HL-60/S4 treated with phorbol 12-myristate 13-acetate at 8.2 ng/mL for 4 days and 3 days (cell line): ENCODE measurements around the gene PPARGC1A.

ENCODE experiments used
- in situ Hi-C: fragments of 300-500 bp; cut with MboI; formaldehyde crosslinking; loops from 2 replicates; pipeline ENCODE4 v1.15.0; 2022; ENCODE audit warnings: low sequenced_read_pairs

The PPARGC1A gene

DNA sequence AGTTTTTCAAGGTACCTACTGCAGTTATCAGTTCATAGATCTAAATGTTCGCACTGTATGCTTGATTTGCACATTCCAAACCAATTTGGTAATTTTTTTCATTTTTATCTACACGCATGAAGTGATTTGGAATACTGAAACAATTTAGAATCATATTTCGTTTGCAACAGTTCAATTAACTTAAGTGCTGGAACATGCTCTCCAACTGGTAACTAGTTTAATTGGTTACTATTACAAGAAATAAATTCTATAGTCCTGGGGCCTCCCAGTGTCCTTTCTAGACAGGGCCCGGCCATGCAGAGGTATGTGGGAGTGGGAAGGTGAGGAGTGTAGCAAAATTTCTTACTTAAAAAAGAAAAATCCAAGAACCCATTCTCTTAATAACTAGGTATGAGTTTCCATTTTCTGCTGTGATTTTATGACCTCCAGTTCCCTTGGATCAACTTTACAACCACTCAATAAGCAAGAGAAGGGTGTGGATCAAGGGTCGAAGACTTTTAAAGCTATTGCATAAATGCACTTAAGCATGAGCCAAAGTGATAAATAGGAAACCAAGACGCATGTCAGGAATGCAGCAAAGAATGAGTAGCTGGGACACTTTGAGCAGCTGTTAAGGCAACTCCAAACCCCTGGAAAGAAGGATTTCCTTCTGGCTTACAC lies 106.9 kb downstream of the PPARGC1A start:
- in situ Hi-C loops = no loop called here

DNA sequence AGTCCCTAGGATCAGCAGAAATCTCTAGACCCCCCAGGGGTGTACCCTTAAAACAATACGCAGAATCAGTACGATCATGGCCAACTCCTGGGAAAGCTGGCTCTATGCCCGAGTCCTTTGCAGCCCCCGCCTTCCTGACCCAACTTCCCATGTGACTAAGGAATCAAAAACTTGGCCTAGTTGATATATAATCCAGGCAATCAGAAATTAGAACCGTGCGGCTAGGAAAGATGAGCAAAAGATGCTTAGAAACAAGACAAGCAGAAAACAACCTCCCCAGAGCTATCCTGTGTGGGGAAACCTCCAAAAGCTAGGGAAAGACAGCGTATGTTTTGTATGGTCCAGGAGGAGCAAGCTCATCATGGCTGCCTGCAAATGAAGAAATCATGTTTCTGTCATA lies 110.0 kb downstream of the PPARGC1A start:
- in situ Hi-C loops = no loop called here

DNA sequence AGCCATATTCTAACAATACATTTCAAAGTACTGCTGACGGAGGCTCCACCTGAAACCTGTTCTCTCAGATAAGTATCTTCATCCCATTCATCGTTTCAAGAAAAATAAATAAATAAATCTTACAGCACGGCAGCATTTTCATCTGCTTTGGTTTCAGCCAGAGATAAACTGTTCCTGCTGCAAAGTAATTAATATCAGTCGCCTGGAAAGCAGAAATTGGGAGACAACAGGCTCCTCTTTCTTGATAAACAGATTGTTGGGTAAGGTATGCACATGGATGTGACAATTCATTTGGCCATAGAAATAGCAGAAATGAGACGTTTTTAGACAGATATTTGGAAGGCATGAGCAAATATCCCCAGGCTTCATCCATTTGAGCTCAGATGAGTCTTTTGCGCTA lies 110.4 kb downstream of the PPARGC1A start:
- in situ Hi-C loops = no loop called here

DNA sequence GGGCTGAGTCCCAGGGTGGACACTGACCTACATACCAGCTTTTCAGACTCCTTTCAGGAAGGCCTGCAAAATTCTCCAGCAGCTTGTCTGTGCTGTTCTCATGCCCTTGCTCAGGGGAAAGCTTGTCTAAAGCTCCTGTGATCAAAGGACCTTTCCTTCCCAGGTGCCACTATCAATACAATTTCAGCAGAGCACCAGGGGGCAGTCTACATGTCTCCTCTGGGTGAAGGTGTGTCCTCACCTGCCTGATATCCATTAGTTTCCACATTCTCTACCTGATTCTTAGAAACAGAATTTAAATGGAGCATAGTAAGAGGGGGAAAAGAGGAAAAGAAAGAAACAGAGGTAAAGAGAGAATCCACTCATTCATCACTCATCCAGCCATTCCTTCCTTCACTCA lies 114.2 kb downstream of the PPARGC1A start:
- in situ Hi-C loops = no loop called here

DNA sequence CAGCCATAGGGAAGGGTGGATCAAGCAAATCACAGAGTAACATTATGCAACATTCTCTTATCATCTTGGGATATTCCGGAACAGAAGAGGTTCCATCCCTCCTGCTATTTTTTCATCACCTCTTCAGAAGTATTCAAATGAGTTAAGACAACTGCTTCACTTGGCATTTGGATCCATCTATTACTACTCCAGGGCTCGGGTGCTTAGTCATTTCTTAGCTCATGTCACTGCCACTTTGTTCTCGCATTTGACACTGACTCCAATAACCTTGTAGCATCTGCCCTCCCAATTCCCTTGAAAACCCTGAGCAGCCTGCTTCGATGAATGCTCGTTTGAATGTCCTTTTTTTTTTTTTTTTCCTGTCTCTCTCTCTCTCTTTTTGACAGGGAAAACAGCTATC lies 114.9 kb downstream of the PPARGC1A start:
- in situ Hi-C loops = no loop called here

DNA sequence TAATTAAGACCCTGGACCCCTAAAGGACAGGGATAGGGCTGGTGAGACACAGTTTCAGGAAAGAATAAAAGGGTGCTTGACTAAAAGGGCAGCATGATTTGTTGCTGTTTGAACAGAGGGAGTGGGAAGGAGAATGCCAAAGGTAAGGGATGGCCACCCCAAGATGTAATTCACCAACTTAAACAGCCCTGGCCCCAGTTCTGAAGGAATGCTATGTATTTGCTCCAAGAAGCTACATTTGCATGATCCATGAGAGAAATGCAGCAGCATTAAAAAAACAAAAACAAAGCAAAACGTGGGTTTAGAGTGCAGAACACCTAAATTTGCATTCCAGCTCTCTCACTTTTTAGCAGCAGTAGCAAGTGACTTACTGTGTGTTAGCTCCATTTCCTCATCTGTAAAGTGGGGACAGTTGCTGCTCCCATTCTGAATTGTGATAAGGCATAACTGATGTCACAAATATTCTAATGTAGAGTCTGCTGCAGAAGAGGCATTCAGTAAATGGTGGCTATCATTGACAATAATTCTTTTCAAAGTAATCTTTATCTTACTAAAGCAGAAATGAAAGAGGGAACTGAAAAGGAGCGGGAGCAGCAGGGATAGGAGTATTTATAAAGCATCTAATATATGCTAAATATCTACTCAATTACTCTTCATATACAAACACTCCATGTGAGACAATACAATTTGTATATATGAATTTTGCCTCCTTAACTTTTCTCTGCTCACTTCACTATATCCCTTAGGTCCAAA lies 115.8 kb downstream of the PPARGC1A start:
- in situ Hi-C loops = no loop called here

DNA sequence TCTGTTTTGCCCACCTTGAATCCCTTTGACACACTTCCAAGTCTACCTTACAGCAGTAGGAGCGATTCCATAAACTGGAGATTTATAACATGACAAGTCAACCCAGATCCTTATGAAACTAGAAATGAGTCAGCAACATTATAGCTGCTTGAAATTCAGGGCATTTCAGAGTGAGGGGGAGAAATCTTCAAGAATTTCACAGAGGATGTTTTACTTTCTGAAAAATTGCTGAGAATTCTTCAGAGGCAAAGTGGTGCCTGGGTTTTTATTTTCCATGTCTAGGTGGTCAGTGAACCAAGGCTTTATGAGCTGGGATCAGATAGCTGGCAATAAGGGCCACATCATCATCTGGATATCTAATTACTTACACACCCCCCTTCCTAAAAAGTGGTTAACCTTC lies 119.8 kb downstream of the PPARGC1A start:
- in situ Hi-C loops = no loop called here

DNA sequence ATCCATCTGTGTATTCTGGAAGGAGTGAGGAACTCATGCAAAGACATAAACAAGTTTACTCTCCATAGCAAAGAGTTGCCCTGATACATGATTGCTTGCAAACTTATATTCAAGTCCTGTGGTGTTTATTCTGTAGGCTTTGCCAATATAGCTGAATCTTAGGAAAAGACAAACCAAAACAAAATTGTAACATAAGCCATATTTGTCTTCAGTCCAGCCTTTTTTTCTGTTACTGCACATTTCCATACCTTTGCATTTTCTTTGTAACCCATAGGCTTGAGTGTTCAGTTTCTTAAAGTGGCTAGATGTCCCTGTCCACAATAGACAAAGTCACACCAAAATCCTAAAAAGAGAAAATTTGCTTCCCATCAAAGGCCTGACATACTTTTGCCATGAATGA lies 120.4 kb downstream of the PPARGC1A start:
- in situ Hi-C loops = no loop called here

DNA sequence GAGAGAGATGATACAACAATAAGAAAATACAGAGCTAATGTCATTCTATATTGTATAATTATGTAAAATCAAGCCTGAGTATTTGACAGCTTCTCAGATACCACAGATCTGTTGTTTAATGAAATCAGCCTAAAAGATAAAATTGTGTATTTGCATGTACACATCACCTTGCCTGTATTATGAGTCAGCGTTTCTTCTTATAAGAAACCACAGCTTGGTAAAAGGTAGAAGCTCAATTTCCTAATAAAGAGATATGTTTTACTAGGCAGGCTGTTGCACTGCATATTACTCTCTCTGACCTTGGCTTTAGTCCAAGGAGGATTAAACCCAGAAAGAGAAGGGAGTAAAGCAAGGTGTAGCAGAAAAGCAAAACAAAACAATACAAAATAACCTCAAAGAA lies 121.3 kb downstream of the PPARGC1A start:
- in situ Hi-C loops = no loop called here

DNA sequence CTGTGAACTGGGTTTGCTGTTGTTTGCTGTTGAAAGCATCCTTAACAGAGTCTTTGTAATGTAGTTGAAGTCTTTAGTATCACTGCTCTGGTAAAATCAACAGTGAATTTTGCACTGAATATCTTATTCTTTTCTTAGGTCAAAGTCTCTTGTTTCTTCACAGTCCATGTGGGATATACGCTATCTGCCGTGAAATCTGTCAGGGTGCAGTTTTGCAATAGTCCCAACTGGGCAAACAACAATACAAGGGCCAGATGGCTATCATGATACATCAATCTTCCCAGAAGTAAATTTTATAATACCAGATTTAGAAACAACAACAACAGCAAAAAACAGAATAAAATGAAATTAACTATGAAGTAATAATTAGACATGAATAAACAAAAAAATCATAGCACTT lies 123.5 kb downstream of the PPARGC1A start:
- in situ Hi-C loops = no loop called here

DNA sequence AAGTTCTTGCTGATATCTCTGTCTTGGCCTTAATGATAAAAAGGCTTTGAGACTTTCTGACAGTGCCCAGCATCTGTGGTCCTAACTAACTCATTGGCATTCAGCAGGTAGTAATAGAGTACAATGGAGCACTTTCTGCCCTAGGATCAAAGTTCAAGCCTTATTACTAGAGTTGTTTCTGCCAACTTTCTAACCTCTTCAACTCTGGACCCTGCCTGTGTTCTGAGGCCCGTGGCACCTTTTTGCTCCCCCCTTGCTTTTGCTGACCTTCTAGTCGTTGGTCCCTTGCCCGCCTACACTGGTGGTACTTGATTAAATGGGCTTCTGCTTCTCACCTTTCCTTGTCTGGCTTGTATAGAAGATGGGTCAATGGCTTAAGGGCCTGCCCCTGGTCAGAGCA lies 126.3 kb downstream of the PPARGC1A start:
- in situ Hi-C loops = no loop called here

DNA sequence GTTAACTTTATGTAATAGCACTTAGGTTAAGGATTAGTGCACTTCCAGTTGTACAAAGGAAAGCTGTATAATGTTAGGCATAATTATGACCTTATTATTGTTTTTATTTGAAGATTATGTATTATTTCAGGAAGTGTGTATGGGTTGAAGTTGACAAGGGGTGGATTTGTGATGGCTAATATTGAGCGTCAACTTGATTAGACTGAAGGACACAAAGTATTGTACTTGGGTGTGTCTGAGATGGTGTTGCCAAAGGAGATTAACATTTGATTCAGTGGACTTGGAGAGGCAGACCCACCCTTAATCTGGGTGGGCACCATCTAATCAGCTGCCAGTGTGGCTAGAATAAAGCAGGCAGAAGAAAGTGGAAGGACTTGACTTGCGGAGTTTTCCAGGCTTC lies 127.3 kb downstream of the PPARGC1A start:
- in situ Hi-C loops = no loop called here

DNA sequence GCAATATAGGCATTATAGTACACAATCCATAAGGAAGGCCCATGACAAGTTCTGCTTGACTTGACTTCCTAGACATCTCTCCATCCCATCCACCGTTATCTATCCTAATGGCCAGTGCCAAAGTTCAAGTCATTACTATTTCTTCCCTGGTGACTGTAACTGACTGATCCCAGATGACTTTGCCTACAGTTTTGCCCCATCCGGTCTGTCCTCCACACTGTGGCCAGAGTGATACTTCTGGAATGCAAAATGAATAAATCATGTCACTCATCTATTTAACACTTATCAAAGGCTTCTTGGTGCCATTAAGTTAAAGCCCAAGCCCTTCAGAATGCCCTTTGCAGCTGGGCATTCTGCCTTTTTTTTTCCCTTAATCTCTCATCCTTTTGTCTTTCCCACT lies 130.8 kb downstream of the PPARGC1A start:
- in situ Hi-C loops = no loop called here

DNA sequence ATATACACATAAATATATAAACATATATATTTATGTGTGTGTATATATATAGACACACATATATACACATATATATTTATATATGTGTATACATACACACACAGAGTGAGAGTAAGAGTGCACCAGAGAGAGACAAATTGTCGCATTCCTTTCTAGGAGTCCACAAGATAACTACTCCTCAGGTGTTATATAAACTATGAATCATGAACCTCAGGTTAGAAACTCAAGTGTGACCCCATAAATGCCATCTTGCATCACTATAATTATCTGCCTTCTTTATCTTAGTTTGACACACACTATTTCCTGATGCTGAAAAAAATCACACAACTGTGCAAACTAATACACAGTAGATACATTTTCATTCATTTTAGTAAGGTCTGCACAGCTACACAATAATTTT lies 135.2 kb downstream of the PPARGC1A start:
- in situ Hi-C loops = no loop called here

DNA sequence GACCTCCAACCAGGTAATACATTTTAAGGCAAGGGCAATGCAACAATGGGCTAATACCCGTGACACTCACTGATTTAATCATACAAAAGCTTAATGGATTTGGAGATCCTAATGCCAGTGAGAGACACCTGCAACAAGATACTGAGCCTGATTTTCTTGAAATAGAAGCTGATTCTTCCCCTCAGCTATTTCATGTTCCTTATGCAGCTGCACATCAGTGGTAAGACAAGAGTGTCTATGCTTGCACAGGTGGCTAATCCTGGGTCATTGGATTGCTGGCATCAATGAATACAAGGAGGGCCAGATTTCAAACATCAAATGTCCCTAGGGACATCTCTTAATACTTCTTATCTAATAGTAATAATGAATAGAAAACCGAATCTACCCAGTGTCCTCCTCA lies 139.7 kb downstream of the PPARGC1A start:
- in situ Hi-C loops = no loop called here

DNA sequence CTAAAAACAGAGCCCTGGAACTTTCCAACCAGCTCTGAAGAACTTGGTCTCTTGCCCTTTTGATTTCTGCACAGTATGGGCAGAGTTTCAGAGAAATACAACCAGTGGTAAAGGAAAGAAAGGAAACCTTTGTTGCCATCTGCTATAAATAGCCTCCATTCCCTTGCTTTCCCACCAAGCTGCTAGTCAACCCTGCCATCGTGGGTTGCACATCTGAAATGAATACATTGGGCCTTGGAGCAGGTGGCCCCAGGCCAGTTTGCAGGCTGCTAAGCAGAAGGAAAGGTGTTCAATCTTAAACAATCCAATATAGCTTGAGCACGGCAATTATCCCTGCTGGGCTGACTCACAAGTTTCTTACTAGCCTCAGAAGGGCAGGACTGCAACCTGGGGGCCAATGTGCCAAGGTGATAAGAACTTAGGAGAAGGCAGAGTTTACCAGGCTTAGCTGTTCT lies 142.5 kb downstream of the PPARGC1A start:
- in situ Hi-C loops = no loop called here

DNA sequence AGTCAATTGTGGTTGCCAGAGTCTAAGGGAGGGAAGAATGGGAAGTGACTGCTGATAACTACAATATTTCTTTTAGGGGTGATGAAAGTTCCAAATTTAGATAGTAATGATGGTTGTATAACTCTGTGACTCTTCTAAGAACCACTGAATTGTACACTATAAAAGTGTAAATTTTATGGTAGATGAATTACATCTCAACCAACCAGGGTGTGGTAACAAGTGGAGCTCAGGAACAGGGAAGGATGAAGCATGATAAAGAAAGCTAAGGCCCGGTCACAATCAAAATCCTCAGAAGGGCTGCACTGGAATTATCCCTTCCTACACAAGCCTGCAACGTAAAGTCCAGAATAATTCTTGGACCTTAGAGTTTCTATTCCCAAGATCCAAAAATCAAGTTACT lies 143.2 kb downstream of the PPARGC1A start:
- in situ Hi-C loops = no loop called here

DNA sequence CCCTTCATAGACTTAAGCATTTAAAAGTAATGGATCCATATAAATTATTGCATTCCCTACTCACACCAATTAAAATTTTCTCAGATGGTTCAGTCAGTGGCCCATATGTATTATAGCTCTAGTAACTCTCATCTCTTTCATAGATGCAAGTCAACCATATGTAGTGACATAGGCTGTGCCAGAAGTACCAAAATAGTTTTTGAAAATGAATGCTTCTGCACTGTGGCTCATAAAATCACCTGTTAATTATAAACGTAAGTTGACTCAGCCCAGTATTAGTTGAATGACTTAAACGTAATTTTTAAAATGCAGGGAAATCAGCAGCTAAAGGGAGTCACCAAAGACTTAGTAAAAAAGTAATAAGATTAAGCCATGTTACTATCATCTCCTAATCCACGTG lies 143.8 kb downstream of the PPARGC1A start:
- in situ Hi-C loops = no loop called here

DNA sequence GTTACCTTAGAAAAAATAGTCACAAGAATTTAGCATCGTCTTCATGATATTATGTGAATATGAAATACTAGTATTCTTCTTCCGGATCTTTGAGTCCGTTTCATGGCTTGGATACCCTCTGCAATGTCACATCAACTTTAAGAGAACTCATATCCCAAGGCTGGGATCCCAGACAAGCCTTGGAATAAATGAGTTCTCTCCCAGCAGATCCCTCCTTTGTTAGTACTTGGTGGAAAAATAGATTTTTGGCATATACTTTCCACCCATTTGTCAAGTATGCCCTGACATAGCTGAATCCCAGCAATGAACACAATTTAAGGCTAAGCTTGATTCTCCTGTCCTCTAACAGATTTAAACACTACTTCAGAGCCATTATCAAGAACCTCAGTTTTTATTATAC lies 144.5 kb downstream of the PPARGC1A start:
- in situ Hi-C loops = no loop called here
